NCI-H2081 treated with DMSO at 0.1 percent for 48 hours (cell line): ENCODE measurements around the gene PLXNA2.

ENCODE experiments used
- DNase-seq: peaks from one replicate; lab custom pipeline; 2025; lab: John Stamatoyannopoulos, UW

PLXNA2 gene

DNA sequence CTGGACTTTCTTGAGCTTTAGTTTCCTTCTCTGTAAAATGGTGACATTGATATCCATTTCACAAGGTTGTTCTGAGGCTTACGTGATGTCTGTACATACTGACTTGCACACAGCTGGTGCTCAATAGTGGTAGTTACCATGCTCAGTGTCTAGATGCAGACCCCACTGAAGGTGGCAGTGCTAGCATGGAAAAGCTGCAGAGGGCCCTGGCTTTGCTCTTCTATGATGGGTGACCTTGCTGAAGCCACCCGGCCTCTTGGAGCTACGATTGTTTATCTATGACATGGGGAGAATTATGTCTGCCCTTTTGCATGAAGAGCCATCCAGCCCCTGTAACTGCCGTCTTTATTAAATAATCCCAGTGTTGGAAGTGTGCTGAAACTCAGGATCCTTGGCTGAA is 131.8 kb downstream of the PLXNA2 start:
- no peak for DNase-seq

DNA sequence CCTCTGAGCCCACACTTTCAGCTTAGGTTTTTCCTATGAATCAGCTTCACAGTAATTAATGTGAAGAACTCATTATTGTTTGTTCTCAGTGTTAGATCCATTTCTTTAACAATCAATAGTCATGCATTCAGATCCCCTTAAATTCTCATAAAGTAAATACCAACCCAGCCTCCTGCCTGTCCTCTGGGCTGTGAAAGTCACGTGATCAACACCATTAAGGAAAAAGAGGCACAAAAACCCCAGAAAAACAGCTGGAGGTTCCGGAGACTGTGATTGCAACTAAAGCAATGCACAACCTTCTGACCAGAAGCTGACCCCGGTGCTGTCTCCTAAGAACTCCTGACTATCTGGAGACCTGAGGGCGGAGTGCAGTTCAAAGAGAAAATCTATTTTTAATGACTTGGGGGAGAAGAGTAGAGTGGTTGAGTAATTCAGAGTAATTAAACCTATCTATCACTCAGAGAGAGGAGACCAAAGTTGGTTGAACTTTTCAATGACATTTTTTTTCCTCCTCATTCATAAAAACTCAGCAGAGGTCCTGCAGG is 132.5 kb downstream of the PLXNA2 start:
- DNase-seq: no peak

DNA sequence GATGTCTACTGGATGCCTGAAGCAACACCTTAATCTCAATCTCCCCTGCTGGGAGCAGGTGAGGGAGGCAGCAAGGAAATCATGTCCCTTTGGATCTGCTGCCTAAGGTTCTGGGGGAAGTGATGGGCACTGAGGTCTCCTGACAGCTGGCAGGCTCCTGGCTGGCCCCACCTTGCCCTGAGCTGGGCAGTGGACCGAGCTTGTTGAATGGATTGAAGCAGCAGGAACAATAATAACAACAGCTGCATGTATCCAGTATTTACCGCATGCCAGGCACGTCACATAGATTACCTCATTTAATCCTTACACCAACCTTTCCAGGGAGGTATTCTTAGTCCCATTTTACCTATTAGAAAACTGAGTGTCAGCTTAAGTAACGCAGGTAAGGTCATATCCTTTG is 133.9 kb downstream of the PLXNA2 start:
- DNase-seq: no peak

DNA sequence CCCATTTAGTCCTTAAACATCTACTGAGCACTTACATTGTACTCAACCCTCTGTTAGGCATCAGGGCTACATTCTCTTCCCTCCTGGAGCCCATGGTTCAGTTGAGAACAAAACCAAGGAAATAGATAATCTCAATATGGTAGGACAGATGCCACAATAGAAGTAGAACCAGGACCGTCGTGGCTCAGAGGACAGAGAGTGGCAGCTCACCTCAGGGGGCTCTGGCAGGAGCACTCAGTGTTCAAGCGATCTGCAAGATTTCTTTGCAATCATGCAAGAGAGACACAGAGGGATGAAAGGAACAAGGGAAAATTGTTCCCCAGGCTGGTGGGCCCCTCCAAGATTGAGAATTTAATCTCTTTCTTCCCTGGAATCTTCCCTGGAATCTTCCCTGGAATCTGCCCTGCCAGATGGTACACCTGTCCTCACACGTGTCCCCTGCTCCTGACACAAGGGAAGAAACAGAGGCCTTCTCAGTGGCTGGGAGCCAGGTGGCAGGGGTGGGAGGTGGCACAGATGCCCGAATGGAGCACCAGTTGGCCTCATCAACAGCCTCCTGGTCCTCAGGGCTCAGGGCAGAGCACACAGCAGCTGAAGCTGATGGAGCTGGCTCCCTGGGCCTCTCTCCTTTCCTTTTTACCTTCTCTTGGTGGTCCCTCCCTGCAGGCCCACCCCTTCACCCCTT is 135.4 kb downstream of the PLXNA2 start:
- DNase-seq: no peak

DNA sequence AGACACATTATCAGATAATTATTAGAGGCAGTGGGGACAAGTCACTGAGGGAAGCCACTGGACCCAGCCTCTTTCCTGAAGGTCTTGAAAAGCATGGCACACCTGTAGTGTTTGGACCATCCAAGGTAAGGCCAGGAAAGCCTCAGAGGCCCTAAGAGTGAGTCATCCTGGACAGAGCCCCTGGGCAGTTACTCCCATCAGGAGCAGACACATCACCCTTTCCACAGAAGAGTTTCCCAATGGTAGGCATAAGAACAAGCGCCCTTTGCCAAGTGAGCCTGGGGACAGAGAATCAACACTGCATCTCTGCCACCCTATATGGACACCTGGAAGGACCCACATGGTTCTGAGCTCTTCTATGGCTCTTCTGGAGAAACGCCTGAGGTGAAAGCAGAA is 136.0 kb downstream of the PLXNA2 start:
- no peak for DNase-seq

DNA sequence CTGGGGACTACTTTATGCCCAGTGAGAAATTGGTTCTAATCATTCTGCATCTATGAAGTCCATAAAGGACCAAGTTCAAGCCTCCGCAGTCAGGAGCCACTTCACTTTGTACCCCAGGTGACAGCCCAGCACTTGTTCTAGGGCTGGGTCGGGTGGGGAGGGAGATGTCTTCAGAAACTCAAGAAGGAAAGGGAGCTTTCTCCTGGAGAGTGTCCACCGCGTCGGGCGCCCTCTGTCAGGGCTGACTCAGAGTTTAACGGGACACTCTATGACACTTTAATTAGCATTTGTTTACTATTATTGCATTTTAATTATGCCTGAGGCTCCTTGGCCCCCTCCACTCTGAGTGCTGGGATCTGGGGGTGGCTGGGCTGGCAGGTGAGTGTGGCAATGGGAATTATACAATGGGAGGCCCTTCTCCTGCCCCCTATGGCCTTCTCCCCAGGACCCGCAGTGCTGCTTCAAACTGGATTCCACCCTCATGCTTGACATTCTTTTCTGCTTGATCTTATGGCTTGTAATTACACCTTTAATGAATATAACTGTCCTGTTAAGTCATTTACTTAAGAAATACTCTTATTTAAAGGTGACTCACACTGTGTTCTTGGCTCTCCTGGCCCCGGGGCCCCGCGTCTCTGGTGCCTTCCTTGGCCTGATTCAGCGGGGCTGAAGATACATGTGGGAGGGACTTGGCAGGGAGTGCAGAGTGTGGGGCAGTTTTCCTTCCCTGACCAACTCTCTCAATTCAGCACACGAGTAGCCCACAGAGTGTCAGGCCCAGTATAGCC is 136.6 kb downstream of the PLXNA2 start:
- no peak for DNase-seq

DNA sequence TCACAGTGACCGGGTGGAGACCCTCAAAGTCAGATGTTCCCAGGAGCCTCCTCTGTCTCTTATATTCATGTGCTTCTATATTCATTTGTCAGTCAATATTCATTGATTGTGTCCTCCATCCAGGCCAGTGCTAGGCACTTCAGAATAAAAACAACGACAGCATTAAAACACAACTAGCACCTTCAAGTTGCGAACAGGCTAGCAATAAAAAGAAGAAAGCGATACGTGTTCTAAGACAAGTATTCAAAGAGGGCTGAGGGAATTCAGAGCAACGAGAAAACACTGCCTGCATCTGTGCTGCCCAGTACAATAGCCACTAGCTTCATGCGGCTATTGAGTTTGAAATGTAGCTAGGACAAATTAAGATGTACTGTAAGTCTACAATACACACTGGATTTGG is 138.0 kb downstream of the PLXNA2 start:
- DNase-seq: no peak

DNA sequence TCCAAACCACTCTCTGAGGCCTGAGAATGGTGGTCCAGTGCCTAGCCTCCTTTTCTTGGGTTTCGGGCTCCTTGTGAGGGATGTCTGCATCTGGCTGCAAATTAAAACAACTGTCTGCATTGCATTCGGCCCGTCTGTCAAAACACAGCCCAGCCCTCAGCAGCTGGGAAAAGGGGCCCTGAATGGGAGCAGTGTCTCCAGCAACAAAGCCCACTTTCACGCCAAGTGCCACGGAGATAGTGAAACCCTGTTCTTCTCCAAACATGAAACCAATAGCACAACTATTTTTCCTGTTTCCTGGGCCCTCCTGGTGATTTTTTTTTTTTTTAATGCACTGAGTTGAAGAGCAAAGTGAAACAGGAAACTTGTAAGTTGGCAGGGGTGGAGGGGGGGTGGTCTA is 138.4 kb downstream of the PLXNA2 start:
- DNase-seq: no peak

DNA sequence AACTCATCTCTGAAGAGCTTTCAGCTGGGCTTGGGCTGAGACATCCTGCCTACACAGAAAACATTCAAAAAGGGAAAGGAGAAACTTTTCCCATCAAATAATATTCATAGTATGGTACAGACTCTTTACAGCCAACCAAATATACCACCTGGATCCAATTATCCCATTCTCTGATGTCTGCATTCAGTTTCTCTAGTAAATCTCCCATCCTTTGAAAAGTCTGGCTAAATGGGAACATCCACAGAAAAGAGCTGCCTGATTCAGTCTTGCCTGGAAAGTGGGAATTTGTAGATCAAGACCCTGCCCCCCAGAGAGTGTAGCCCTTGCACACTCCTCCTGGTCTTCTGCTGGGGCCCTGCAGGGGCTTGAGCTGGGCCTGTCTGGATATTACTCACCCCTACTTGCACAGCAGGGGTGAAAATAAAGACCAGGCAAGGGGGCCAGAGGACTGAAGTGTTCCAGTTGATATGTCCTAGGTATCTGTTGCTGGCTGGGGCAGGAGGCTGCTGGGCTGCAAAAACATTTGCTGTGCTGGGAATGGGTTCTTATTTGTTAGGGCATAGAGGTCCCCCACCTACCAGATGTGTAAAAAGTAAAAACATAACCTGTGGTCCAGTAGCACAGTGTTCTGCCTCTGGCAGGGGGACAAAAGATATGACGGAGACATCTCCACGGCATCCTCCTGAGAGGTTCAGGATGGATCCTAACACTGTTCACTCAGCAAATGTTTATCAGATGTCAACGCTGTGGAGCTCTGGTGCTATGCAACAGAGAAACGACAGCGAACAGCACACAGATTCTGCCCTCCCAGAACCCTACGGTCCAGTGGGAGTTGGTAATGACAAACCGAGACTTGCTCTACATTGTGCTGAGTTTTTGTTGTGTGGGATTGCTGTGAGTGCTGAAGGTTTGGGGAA is 140.3 kb downstream of the PLXNA2 start:
- no peak for DNase-seq

DNA sequence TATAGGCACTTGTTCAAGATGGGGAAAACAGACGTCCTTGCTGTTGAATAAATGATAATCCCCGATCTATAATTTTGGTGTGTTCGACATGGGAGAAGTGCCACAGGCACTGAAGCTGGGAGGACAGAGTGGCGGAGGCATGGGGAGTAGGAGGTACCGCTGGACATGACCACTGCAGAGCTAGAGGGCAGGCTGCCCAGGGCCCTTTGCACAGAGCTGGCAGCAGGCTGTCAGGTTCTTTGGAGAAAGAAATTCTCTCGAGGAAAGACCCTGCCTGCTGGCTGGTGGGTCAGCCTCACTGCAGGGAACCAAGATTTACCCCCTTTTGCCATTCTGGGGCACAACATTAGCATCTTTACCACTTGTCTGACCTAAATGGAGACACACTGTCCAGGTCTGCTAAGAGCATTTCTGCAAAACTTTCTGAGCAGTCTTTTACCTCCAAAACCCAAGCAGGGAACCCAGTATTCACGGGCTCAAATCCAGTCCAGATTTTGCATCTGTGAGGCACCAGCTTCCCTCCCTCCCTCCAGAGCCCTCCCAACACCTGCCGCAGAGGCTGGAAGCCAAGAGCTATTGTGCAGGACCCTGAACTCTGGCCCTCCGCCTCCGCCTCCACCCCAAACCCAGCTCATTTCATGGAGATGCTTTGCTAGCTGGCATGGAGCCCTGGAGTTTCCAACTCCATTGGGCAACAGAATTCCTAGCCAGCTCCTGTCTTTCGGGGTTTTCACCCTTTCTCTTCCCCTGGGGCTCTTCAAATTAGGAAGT is 142.3 kb downstream of the PLXNA2 start:
- DNase-seq: peak; percentile 77

DNA sequence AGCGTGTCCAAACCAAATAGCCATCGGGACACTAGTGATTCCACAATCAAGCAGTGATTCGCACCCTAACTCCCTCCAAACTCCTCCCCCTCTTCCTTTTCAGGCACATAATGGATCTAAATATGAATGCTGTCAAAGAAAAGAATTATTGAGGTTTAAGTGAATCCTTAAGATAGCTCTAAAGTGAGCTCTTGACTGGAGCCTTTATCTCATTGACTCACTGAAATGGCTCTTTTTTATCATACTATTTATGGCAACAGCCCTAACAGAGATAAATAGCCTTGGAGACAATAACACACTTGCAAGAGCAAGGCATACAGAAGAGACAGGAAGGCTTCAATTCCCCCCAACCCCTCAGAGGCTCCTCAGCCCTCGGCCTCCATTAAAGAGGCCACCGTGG is 143.3 kb downstream of the PLXNA2 start:
- DNase-seq: no peak

DNA sequence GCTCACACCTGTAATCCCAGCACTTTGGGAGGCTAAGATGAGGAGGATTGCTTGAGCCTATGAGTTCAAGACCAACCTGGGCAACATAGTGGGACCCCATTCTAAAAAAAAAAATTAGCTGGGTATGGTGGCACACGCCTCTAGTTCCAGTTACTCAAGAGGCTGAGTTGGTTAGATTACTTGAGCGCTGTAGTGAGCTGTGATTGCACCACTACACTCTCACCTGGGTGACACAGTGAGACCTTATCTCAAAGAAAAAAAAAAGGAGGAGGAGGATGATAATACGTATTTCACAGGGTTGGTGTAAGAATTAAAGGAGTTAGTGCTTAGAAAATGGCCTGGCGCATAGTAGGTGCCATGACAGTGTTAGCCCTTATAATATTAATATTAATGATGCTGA is 144.1 kb downstream of the PLXNA2 start:
- DNase-seq: no peak

DNA sequence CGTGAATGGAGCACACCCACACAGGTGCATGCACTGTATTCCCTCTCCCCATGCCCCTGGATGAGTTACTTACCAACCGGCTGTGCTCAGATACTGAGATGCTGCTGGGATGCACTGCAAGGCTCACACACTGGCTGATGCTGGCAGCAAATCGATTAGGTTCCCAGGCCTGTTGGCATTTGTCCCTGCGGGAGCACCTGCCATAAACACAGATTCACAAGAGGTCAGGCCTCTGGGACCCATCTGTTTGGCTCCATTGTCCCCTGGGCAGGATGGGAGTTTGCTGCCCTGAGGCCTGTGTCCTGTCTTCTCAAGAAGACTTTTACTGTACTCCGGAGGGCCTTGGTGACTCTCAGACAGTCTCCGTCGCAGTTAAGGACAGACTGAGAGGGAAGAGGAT is 145.4 kb downstream of the PLXNA2 start:
- DNase-seq: no peak

DNA sequence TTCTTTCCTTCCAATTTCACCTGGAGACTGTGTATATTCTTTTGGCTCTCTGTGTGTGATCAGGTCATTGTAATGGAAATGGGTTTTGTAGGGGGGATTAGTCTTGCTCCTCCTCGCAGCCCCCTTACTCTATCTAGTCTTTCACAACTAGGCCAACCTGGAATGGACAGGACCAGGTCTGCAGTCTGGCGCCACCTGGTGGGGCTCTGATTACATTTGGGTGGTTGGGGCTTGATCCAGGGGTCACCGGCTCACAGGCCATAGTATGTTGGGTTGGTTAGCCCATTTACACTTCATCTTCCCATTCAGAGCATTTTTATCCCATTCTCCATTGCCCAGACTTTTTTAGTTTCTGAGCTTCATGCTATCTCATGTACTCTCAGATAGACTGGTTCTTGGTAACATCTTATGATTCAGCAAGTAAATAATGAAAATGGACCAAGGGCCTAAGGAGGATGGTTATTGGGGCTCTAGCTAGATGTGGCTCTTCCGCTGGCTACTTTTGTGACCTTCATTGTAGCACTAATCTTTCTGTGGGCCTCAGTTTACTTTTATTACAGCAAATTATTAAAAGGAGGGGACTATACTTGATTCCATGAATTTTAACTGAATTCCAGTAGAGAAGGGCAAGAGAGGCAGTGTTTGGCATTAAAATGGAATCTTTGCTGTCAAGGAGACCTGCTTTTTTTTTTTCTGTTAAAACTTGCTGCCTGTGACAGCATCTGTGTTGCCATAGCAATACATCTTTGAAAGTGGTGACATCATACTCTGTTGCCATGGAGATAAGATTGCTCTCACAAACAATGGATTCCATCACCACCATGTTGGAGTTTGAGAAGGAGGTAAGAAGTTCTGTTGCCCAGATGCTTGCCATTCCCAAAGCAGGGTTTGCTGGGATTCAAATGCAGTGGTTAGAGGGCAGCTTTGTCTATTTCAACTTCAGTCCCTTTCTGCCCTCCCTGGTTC is 150.1 kb downstream of the PLXNA2 start:
- no peak for DNase-seq

DNA sequence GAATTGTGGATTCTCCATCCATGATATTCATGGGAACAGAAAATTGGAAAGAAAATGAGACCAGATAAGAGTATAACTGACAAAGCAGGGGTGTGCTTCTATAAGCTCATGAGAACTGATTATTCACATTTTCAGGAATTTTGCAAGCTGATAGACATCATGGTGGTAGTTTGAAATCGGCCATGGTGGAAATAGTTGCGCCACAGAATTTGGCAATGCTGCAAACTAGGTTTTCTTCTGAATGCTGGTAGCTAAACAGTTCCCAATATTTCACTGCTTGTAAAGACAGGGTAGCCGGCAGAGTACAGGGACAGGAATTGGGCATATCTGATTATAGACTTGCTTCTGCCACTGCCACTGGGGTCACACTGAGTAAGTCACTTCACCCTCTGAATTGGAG is 151.1 kb downstream of the PLXNA2 start:
- no peak for DNase-seq

DNA sequence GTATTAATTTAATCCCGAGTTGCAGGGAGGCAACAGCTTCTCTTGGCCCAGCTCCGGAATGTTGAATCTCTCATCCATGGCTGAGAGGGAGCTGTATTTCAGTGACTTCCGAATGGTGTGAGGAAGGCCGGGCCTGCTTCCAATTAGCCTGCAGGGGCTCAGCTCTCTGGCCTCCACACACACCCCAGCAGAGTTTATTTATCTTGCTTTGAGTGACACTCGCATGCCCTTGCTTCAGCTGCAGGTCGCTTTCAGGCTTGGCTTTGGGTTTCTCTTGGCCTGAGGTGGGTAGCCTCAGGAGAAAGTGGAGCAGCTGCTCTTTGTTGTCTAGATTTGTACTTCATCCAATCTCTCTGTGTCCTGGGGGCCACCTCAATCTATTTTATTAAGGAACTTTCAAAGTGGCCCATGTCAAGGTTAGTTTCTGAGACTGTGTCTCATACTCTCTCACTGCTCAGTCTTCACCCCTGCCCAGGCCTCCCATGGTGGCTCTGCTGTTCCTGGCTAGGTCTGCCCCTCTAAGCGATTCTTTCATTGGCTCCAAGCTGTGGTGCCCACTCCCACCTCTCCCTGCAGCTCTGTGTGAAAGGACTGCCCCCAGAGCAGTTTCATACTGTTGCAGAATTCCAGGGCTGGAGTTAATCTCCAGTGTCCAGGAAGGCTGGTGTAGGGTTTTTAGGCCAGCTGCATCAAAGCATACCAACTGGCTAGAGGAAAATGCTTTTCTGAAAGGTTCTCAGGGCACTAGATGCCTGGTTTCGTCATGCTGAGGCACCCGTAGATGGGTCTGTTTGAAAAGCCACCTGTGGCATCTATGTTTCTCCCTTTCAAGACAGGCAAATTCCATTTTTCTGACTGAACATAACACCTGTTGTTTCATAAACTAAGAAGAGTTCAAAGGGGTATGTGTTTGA is 153.5 kb downstream of the PLXNA2 start:
- no peak for DNase-seq

DNA sequence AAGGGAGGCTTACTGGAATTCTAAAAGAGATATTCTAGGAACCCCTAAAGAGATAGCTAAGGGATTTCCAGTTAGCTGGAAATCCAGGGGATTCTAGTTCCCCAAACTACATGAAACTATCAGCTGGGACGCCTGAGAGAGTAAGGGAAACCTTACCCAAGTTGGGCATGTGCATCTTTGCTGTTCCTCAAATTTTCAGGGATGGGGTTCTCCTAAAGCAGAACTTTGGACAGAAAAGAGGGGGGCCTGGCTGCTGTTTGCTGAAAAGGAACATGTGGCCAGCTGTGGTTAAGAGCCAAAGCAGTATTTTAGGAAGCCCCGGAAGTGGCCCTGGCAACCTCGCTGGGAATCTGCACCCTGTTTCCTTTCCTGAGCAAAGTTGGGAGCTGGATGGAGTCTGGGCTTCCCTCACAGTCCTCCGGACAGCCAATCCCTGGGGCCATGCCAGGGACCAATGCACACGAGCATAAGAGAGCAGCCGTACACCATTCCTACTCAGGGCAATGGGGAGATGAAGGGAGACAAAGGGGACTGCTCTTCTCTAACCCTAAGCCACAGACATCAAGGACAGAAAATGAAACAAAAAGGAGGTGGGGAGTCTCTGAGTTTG is 154.3 kb downstream of the PLXNA2 start:
- no peak for DNase-seq

DNA sequence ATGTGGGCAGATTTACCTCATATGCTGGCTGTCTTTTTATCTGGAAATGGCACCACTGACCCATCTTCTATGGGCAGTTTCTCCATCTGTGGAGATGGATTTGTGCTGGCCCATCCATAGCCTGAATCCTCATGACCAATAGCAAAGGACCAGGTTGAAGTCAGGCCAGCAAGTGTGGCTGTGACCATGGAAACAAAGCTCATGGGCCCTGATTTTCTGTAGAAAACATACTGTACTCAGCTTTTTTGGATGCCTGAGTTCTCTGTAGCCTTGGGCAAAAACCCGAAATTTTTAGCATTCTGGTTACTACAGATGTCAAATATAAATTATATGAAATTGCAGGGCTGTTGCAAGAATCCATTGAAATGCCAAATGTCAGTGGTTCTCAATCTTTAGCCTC is 155.0 kb downstream of the PLXNA2 start:
- DNase-seq: no peak

DNA sequence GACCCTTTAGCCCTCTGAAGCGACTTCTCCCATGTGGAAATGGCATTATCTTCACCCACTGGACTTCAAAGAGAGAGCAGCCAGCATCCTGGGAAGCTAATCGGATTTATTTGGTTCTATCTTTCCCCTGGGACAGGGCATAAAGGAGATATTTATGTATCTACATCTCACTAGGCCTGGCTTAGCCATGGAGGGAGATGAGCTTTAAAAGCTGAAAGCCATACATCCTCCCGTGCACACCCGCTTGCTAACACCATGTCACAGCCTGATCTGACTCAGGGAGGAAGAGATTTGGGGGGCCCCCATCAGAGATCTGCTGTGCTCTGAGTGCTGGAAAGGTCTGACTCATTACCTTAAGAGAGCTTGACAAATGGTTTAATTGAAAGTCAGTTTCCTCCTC is 155.9 kb downstream of the PLXNA2 start:
- no peak for DNase-seq
